HG02938 (cell line): ENCODE measurements around the gene ADGRL1.
"Not testable (repeated sequence)": the region's sequence is repeated elsewhere in the genome, so short reads cannot be mapped to it uniquely, and the experiment has no call there.

Experiments
- ATAC-seq: cut with Tn5 transposase; IDR thresholded peaks from one replicate; pipeline ENCODE4 v1.9.1; 2021; ENCODE audit warnings: mild to moderate bottlenecking, moderate library complexity; ENCODE audit not compliant: unreplicated experiment

The ADGRL1 gene

GRCh38 chr19:14196105-14196504 lies 9.9 kb downstream of the ADGRL1 start:
- not testable (repeated sequence) for ATAC-seq

DNA sequence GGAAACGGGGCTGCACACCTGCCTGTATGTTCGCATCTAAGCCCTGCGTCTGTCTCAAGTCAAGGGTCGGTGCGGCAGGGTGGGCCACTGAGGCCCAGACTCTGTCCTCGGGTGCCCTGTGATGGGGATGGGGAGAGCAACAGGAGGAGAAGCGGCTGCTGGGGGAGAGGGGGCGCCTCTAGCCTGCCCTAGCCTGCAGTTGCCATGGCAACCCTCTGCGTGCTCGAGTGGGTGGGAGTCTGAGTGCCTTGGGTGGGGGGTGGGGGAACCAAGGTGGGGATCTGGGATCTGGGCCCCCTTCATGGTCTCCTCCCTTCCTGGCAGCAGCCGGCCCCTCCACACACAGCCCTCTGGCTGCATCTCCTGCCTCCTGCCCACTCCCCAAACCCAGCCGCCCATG lies 10.8 kb downstream of the ADGRL1 start:
- not testable (repeated sequence) for ATAC-seq

- no peak for ATAC-seq
Observed at GRCh38 chr19:14189415-14189814, 16.6 kb downstream of the ADGRL1 start.

GRCh38 chr19:14188086-14188485 lies 17.9 kb downstream of the ADGRL1 start:
- not testable (repeated sequence) for ATAC-seq

DNA sequence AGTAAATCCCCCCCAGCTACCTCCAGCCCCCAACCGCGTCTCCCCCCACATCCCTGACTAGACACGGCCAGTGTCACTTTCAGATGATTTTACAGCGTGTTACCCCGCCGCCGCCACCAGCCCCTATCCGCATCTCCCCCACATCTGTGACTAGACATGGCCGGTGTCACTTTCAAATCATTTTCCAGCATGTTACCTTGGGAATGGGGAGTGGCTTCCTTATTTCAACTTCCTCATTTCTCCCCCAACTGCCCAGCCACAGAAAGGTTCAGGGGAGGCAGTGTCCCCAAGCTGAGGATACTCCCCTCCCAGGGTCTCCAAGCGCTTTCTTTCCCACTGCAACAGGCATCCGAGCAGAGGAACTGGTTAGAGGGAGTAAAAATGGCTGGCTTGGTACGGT lies 18.4 kb downstream of the ADGRL1 start:
- ATAC-seq = no peak

DNA sequence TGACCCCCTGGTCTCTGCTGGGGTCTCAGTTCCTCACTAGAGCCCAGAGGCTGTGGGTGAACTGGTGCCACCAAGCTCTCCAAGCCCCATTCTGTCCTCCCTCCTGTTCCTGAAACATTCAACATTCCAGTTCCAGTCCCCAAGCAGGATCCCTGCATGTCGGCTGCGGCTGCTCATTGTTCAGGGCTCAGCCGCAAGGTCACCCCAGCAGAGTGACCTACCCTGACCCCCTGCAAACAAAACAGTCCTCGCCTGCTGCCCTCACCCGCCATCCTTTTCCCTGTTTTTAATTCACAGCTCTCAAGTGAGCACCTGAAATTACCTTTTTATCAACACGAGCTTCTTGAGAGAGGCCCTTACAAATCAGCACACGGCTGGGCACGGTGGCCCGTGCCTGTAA lies 19.3 kb downstream of the ADGRL1 start:
- ATAC-seq = not testable (repeated sequence)

GRCh38 chr19:14185691-14186090 lies 20.3 kb downstream of the ADGRL1 start:
- ATAC-seq = not testable (repeated sequence)

- no peak for ATAC-seq
Observed at GRCh38 chr19:14185158-14185557, 20.8 kb downstream of the ADGRL1 start.

DNA sequence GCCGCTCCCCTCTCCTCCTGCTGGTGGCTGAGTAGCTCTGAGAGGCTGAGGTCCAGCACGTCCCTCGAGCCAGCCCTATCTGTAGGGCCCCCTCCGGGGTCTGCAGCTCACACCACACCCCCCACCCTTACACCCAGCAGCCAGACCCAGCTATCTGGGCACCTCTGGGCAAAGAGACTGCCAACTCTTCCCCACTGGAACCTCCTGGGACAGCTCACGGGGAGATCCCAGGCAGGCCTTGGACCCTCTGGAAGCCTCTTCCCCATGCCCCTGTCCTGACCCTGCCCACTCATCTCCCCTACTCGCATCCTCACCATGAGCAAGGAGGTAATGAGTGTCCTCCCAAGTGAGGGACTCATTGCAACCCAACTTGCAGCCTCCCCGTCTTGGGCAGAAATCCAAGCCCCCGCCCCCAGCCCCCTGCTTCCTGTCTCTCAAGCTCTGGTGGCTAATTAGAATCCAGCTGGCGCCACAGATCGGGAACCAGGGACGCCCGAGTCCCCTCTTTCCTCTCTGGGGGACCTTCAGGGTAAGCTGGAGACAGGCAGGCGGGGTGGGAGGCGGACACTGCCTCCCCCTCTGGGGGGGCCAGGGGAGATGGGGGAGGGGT lies 22.1 kb downstream of the ADGRL1 start:
- ATAC-seq = no peak

DNA sequence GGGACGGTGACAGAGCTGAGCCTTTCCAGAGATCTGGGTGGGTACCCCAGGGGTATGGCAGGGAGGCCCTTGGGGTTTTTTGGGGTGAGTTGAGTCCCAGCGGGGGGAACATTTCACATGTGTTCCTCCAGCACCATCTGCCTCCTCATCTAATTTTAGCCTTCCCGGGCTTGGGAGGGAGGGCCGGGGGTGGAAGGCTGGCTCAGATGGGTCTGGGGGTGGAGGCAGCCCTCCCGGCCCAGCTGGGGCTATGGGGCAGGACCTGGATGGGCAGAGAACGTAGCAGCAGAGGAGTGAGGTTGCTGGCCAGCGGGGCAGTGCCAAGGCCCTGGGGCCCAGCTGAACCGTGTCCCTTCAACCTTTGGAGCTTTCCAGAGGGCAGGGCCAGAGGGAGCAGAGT lies 23.5 kb downstream of the ADGRL1 start:
- ATAC-seq = no peak

DNA sequence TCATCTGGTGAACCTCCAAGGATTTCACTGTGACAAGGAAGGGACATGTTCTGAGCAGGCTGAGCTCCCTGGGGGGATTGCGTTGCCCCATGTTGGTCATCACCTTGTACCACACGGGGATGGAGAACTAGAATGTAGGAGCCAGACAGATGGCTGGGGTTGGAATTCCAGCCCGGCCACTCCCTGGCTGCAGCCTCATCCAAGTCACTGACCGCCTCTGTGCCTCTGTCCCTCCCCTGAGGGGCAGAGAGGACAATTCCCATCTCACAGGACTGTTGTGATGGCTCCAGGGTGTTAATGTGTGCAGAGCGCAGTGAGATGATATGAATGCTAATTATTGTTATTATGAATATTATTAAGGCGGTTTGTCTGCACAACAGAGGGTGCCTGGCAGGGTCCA lies 24.1 kb downstream of the ADGRL1 start:
- no peak for ATAC-seq

- ATAC-seq = not testable (repeated sequence)
Observed at GRCh38 chr19:14181199-14181598, 24.8 kb downstream of the ADGRL1 start.

GRCh38 chr19:14177496-14178074 lies 28.4 kb downstream of the ADGRL1 start:
- ATAC-seq = no peak

- no peak for ATAC-seq
Observed at GRCh38 chr19:14175351-14175792, 30.6 kb downstream of the ADGRL1 start.

GRCh38 chr19:14174883-14175282 lies 31.1 kb downstream of the ADGRL1 start:
- ATAC-seq = no peak

DNA sequence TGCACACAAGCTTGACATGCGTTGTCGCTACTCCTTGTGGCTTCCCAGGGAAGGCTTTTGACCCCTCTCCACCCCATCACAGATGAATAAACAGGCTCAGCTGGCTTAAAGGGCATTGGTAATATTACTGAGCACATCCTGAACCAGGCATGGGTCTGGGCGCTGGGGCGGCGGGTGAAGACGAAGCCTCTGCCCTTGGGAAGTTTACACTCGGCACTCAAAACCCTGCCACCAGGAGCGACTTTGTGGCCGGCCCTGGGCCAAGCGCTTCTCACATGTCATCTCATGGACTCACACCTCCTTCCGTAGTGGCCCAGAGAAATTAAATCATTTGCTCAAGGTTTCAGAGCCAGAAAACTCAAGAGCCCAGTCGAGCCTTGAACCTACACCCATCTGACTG lies 37.0 kb downstream of the ADGRL1 start:
- ATAC-seq = no peak

DNA sequence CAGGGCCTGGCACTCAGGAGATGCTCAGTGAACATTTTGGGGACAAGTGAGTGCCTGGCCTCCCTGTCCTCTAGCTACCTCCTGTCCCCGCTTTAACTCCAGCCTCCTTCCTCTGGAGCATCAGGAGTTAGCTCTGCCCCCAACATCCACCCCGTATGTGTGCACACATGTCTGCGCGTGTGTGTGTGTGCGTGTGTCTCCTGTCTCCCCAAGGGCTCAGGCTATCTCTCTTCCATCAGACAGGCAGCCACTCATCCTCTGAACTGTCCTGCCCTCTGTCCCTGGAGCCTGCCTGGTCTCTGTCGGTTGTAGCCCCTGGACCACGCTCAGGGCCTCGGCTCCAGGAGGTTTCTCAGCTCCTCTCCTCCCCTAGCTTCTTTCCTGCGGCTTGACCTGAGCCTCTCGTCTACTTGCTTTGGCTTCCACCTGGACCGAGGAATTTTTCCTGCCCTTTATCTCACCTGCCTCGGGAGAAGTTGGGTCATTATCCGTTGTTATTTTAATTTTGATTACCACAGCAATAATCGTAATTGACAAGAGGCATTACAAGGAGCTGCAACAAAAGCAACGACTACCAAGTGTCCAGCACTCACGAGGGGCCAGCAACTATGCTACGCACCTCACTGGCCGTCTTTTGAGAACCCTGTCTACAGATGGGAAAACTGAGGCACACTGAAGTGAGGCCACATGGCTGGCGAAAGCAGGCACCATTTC lies 37.6 kb downstream of the ADGRL1 start:
- ATAC-seq = no peak

DNA sequence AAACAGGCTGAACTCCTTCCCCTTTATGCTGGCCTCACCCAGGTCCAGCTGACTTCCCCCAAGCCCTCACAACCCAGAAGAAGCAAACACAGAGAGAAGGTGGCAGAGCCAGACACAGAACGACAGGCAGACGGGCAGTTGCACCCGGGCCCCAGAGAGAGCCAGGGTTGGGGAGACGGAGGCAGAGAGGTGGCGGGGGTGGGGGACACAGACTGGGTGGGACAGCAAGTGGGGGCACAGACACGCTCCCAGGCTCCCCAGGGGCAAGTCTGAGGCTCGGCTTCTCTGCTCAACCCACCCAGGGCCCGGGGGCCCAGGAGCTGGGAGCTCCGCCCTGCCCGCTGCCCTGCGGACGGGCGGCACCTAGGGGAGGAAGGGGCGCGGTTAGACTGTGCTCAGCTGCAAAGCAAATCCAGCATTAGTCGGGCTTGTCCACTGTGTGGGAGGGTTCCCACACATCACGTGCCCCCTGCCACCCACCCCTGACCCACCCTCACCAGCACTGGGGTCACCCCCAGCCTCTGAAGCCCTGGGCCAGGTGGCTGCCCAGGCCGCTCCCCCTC lies 38.3 kb downstream of the ADGRL1 start:
- no peak for ATAC-seq

- ATAC-seq = no peak
Observed at GRCh38 chr19:14166999-14167575, 38.9 kb downstream of the ADGRL1 start.

GRCh38 chr19:14165990-14166830 lies 39.8 kb downstream of the ADGRL1 start:
- ATAC-seq = no peak
